A172 (cell line): ENCODE data around the gene ADNP2. TPM values are rescaled to one million over a fixed set of nuclear protein-coding genes. Genes with fewer than 3 reads are reported as not detected.
A peak's percentile ranks its signal among the peaks of the same experiment; 100 is the strongest.
"Not testable (repeated sequence)": the region's sequence is repeated elsewhere in the genome, so short reads cannot be mapped to it uniquely, and the experiment has no call there.

Experiments used
- DNase-seq: peaks from one replicate; pipeline ENCODE4 v3.0.0-alpha.2; 2015; ENCODE audit warnings: low spot score
- total RNA-seq: library from RNA; depleted of rRNA; stranded (reverse); fragments of >200 nt; shearing (Covaris generic); gene quantifications from 2 replicates; pipeline ENCODE4 v1.2.3, GENCODE V29; 2014

Gene ADNP2
- total RNA-seq, 1 experiment from 2014 or later = 17.9 TPM

- DNase-seq = no peak
Observed at GRCh38 chr18:80145196-80145804, 36.2 kb downstream of the ADNP2 start.

DNA sequence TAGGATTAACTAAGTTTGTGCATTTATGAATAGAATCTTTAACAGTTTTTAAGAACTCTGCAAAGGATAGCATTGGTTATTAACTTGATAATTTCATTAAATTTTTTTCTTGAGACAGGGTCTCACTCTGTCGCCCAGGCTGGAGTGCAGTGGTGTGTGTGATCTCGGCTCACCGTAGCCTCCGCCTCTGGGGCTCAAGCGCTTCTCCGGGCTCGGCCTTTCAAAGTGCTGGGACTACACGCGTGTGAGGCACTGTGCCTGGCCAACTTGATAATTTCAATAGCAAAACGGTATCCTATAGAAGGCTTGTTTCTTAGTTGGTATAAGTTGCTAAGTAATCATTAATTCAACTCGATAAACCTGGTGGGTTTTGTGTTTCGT lies 38.0 kb downstream of the ADNP2 start:
- no peak for DNase-seq

DNA sequence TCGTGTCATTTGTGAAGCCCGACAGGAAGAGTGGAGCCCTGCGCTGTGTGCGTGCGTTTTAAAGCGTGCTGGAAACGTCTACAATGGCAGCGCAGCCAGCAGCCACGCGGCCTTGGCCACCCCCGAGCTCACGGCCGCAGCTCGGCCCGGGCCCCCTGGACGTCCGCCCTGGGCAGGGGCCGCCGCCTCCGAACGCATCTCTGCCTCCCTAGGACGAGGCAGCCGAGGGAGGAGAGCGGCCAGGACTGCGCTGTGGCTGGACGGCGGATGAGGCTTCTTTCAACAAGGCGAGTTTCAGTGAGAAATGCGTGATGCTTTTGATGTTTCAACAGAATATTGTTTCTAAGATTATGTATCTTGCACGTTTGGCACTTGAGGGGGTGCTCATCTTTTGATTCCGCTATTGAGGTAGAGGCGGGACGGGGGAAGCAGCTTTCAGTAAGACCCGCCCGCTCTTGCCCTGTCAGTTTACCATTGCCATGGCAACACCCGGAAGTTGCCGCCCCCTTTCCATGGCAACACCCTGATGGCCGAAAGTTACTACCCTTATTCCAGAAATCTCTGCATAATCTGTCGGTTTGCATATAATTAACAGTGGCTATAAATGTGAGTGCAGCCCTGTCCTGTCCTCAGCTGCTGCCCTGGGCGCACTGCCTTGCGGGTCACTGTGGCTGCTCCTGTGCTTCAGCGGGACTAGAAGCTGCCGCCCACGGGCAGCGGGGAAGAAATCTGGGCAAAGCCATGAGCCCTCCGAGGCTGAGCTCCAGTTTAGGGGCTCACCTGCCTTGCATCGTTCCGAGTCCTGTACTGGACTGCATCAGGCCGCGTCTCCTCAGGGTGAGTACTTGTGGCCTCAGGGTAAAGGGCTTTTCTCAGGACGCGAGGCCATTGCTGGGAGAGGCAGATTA lies 38.6 kb downstream of the ADNP2 start:
- DNase-seq = peak; percentile 68

- DNase-seq = no peak
Observed at GRCh38 chr18:80148326-80149199, 39.5 kb downstream of the ADNP2 start.

DNA sequence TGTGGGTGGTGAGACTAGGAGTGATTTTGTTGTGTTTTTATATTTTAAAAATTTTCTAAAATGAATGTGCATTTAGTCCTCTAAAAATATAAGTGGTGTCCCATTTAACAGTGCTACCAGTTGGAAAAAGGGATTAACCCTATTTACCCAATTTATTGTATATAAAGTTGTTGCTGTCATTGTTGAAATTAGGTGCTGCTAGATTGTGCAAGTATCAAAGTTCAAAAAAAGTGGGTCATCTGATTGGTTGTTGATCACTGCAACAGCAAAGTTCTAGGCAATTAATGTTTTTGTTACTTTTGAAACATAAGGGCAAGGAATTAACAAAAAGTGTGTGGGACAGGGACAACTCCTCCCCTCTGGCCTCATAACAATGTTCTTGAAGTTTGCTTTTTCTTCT lies 40.6 kb downstream of the ADNP2 start:
- DNase-seq = no peak

GRCh38 chr18:80154293-80154692 lies 45.2 kb downstream of the ADNP2 start:
- DNase-seq = no peak

GRCh38 chr18:80157708-80158343 lies 48.8 kb downstream of the ADNP2 start:
- peak; percentile 33 for DNase-seq

GRCh38 chr18:80158365-80158764 lies 49.3 kb downstream of the ADNP2 start:
- no peak for DNase-seq

DNA sequence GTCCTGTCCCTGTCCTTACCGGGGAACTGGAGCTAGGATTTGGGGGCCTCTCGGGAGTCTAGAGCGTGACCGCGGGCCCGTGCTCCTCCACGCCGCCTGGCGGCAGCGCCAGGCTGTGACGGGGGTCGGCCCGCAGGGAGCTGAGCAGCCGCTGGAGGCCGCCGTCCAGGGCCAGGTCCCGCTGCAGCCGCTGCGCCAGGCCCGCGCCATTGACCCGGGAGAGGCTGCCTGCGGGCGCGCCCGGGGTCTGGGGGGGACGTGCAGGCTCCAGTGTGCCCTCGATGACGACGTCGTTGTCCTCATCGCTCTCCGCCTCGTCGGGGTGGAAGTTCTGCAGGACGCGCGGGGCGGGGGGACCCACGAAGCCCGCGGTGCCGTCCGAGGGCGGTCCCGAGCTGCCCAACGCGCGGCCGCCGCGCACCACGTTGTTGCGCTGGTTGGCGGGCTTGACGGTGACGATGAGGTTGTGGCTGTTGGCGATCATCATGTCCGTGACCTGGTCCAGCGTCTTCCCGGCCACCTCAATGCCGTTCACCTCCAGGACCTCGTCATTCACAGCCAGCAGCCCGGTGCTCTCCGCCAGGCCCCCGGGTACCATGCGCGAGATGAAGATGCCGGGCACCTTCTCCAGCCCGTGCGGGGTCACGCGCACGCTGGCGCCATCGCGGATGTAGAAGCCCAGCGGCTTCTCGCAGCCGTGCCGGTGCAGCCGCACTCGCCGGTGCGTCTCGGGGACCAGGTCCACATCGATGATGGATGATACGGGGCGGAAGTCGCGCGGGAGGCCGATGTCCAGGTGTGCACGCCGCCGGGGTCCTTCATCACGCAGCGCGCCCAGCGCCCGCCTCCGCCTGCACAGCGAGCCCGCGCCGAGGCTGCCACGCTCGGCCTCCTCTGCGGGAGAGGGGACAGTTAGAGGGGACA lies 50.9 kb downstream of the ADNP2 start:
- no peak for DNase-seq

- DNase-seq = no peak
Observed at GRCh38 chr18:80161781-80162417, 52.8 kb downstream of the ADNP2 start.

- DNase-seq = no peak
Observed at GRCh38 chr18:80163183-80163582, 54.1 kb downstream of the ADNP2 start.

DNA sequence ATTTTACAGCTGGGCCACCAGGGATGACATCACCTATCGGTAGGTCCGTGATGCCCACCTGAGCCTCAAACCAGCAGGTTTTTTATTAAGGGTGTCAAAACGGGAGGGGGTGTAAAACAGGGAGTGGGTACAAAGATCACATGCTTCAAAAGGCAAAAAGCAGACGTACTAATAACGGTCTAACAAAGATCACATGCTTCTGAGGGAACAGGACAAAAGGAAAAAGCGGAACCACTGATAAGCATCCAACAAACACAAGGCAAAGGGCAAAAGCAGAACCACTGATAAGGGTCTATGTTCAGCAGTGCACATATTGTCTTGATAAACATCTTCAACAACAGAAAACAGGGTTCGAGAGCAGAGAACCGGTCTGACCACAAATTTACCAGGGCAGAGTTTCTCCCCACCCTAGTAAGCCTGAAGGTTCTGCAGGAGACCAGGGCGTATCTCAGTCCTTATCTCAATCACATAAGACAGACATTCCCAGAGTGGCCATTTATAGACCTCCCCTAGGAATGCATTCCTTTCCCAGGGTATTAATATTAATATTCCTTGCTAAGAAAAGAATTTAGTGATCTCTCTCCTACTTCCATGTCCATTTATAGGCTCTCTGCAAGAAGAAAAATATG lies 55.8 kb downstream of the ADNP2 start:
- DNase-seq = not testable (repeated sequence)

DNA sequence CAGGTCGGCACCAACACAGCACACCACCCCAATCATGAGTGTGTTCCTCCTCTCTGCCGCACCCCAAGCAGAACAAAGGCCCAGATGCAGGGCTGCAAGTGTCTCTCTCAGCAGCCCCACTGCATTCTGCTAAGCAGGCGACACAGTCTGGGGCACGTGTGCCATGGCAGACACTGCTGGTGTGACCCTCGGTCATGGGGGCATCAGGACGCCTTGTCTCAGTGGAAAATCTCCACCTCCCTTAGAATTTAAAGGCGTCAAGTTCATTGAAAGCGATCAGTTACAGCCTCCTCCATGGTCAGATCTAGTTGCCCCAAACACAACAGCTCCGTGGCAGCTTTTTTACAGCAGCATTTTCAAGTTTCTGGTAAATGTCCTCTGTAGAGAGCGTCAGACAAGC lies 57.2 kb downstream of the ADNP2 start:
- DNase-seq = no peak

GRCh38 chr18:80166725-80167124 lies 57.7 kb downstream of the ADNP2 start:
- DNase-seq = no peak

- no peak for DNase-seq
Observed at GRCh38 chr18:80167331-80167730, 58.3 kb downstream of the ADNP2 start.

- DNase-seq = no peak
Observed at GRCh38 chr18:80167931-80168330, 58.9 kb downstream of the ADNP2 start.

- DNase-seq = no peak
Observed at GRCh38 chr18:80168346-80168745, 59.3 kb downstream of the ADNP2 start.

GRCh38 chr18:80168982-80169381 lies 59.9 kb downstream of the ADNP2 start:
- DNase-seq = no peak

- no peak for DNase-seq
Observed at GRCh38 chr18:80169607-80170006, 60.5 kb downstream of the ADNP2 start.
